HEK293 (cell line): ENCODE results near the gene PROCR.

ENCODE experiments used
- CTCF ChIA-PET: fragments of 350-600 bp; formaldehyde crosslinking; extraction: SDS; loops from one replicate; lab custom pipeline; 2021; ENCODE audit warnings: antibody characterized with exemption; lab: Yijun Ruan, JAX
- POLR2A ChIA-PET: fragments of 300-600 bp; formaldehyde crosslinking; extraction: SDS; loops from one replicate; lab custom pipeline; 2020; ENCODE audit warnings: antibody characterized with exemption, inconsistent platforms; lab: Yijun Ruan, JAX
- H3K27ac ChIP-seq: fragments of 200-500 bp; sonication (Bioruptor generic); 2 replicates; pipeline ENCODE4 v1.5.1; 2014; ENCODE audit warnings: low read depth, low read length, control low read depth, inconsistent platforms; ENCODE audit errors: extremely low read depth
- H3K36me3 ChIP-seq, 2 experiments: fragments of 200-500 bp in 1 of 2; sonication (Bioruptor generic) in 1 of 2; 1 replicate in 1 of 2; 2 replicates in 1 of 2; pipeline ENCODE4 v1.5.1; 2014 to 2017; ENCODE audit warnings: inconsistent platforms in 2 of 2, low read length in 2 of 2; ENCODE audit not compliant: control insufficient read depth in 2 of 2, insufficient read depth in 1 of 2
- H3K4me1 ChIP-seq: fragments of 200-500 bp; sonication (Bioruptor generic); 2 replicates; pipeline ENCODE4 v1.5.1; 2014; ENCODE audit warnings: mild to moderate bottlenecking, low read length, inconsistent platforms; ENCODE audit not compliant: control insufficient read depth, insufficient read depth
- H3K4me3 ChIP-seq: 2 replicates; pipeline ENCODE4 v1.5.1; 2011; ENCODE audit warnings: low read depth, mild to moderate bottlenecking, control low read depth, low read length, moderate library complexity
- H3K9me3 ChIP-seq: fragments of 200-500 bp; sonication (Bioruptor generic); 2 replicates; pipeline ENCODE4 v1.5.1; 2014; ENCODE audit warnings: low read depth, low read length, inconsistent platforms; ENCODE audit not compliant: control insufficient read depth, insufficient read depth
- FEZF1 ChIP-seq: fragments of 450-650 bp; formaldehyde crosslinking; IDR thresholded peaks from 2 replicates; pipeline ENCODE4 v1.5.1; 2016; ENCODE audit warnings: missing biosample characterization, missing genetic modification characterization
- GLI4 ChIP-seq: fragments of 450-650 bp; formaldehyde crosslinking; IDR thresholded peaks from 2 replicates; pipeline ENCODE4 v1.5.1; 2016; ENCODE audit warnings: missing biosample characterization, missing genetic modification characterization
- GLIS1 ChIP-seq: fragments of 450-650 bp; formaldehyde crosslinking; IDR thresholded peaks from 2 replicates; pipeline ENCODE4 v1.5.1; 2016; ENCODE audit warnings: missing biosample characterization, missing genetic modification characterization
- HOXA7 ChIP-seq: sonication (generic); formaldehyde crosslinking; IDR thresholded peaks from 2 replicates; pipeline ENCODE4 v1.8.1; 2022; ENCODE audit warnings: missing genetic modification reagents, borderline replicate concordance
- ZBTB11 ChIP-seq: fragments of 450-650 bp; formaldehyde crosslinking; conservative IDR thresholded peaks from 2 replicates; pipeline ENCODE4 v1.5.1; 2016; ENCODE audit warnings: low read depth, missing biosample characterization, missing genetic modification characterization
- ZBTB48 ChIP-seq: fragments of 450-650 bp; formaldehyde crosslinking; IDR thresholded peaks from 2 replicates; pipeline ENCODE4 v1.5.1; 2016; ENCODE audit warnings: missing biosample characterization, missing genetic modification characterization
- ZBTB49 ChIP-seq: fragments of 450-650 bp; formaldehyde crosslinking; IDR thresholded peaks from 2 replicates; pipeline ENCODE4 v1.5.1; 2016; ENCODE audit warnings: missing biosample characterization, missing genetic modification characterization, low read depth
- ZFP41 ChIP-seq: fragments of 450-650 bp; formaldehyde crosslinking; IDR thresholded peaks from 2 replicates; pipeline ENCODE4 v1.5.1; 2016; ENCODE audit warnings: missing biosample characterization, missing genetic modification characterization, borderline replicate concordance
- ZNF48 ChIP-seq: fragments of 450-650 bp; formaldehyde crosslinking; IDR thresholded peaks from 2 replicates; pipeline ENCODE4 v1.5.1; 2016; ENCODE audit warnings: missing biosample characterization, missing genetic modification characterization
- ZNF548 ChIP-seq: fragments of 450-650 bp; formaldehyde crosslinking; IDR thresholded peaks from 2 replicates; pipeline ENCODE4 v1.5.1; 2016; ENCODE audit warnings: missing biosample characterization, missing genetic modification characterization
- ZNF580 ChIP-seq: fragments of 450-650 bp; formaldehyde crosslinking; IDR thresholded peaks from 2 replicates; pipeline ENCODE4 v1.5.1; 2016; ENCODE audit warnings: missing biosample characterization, missing genetic modification characterization
- ZNF596 ChIP-seq: fragments of 450-650 bp; IDR thresholded peaks from 2 replicates; pipeline ENCODE4 v1.5.0; 2018; ENCODE audit warnings: missing biosample characterization, mild to moderate bottlenecking, missing genetic modification characterization, moderate library complexity
- ZNF624 ChIP-seq: fragments of 450-650 bp; formaldehyde crosslinking; IDR thresholded peaks from 2 replicates; pipeline ENCODE4 v1.5.1; 2017; ENCODE audit warnings: missing biosample characterization, missing genetic modification characterization
- ZNF626 ChIP-seq: fragments of 450-650 bp; sonication (Bioruptor Pico); formaldehyde crosslinking; IDR thresholded peaks from 2 replicates; pipeline ENCODE4 v1.5.1; 2018; ENCODE audit warnings: missing biosample characterization, missing genetic modification characterization, inconsistent platforms
- ZNF639 ChIP-seq: fragments of 450-650 bp; formaldehyde crosslinking; IDR thresholded peaks from 2 replicates; pipeline ENCODE4 v1.5.1; 2016; ENCODE audit warnings: missing biosample characterization, missing genetic modification characterization
- ZNF701 ChIP-seq: fragments of 450-650 bp; formaldehyde crosslinking; IDR thresholded peaks from 2 replicates; pipeline ENCODE4 v1.5.1; 2016; ENCODE audit warnings: missing biosample characterization, missing genetic modification characterization
- ZNF791 ChIP-seq: fragments of 450-650 bp; formaldehyde crosslinking; IDR thresholded peaks from 2 replicates; pipeline ENCODE4 v1.5.1; 2016; ENCODE audit warnings: missing biosample characterization, missing genetic modification characterization

The PROCR gene

GRCh38 chr20:35216541-35216940 lies 44.7 kb downstream of the PROCR start (continued):
- TF ChIP-seq ZNF701 (tag by site-specific recombination) (no peak), ZNF624 (no peak), ZNF580 (tag by site-specific recombination) (no peak), ZNF548 (tag by site-specific recombination) (no peak), ZNF626 (tag by site-specific recombination) (no peak)

GRCh38 chr20:35223941-35224340 lies 52.1 kb downstream of the PROCR start:
- Histone ChIP-seq H3K36me3 (no peaks in the 10 kb centered on the region), H3K4me1 (no peaks in the 10 kb centered on the region), H3K4me3 (no peak overlapping the region), H3K9me3 (no peaks in the 10 kb centered on the region), H3K27ac (no peak overlapping the region)
- TF ChIP-seq ZNF48 (no peak), ZNF639 (no peak), GLIS1 (tag by site-specific recombination) (no peak), GLI4 (no peak), ZBTB48 (no peak), ZBTB49 (tag by site-specific recombination) (no peak), ZBTB11 (tag by site-specific recombination) (no peak)
- CTCF ChIA-PET = interaction anchor here (0.6 to 0.9 kb wide), 2 partner anchors 9 to 76 kb away, joined by 3 read pairs; partner anchors contain the start of gene EDEM2
- POLR2A ChIA-PET = no interaction called here

- CTCF ChIA-PET = interaction anchor here (0.9 kb wide), 1 partner anchor 77 kb away, joined by 3 read pairs; the partner anchor contains the start of gene EDEM2
These were observed 52.7 kb downstream of the PROCR start for GRCh38 chr20:35224536-35224935.

More at GRCh38 chr20:35224536-35224935, 52.7 kb downstream of the PROCR start:
- H3K4me3 ChIP-seq = no peak overlapping the region
- H3K9me3 ChIP-seq = no peaks in the 10 kb centered on the region
- H3K36me3 ChIP-seq = no peaks in the 10 kb centered on the region
- H3K27ac ChIP-seq = no peak overlapping the region
- TF ChIP-seq ZNF791 (tag by site-specific recombination) (no peak), HOXA7 (CRISPR knock-in tag) (no peak), FEZF1 (tag by site-specific recombination) (no peak), ZNF596 (tag by site-specific recombination) (no peak), ZFP41 (tag by site-specific recombination) (no peak)
- H3K4me1 ChIP-seq = no peaks in the 10 kb centered on the region
- POLR2A ChIA-PET = no interaction called here
